ENCODE measurements around the gene ETV3L.

- no peak for TF ChIP-seq YY1 (IDR thresholded peaks at IDR 0.05; ENCODE audit: insufficient read depth, insufficient read length)
- no peak for TF ChIP-seq ZNF274 (IDR thresholded peaks at IDR 0.05; ENCODE audit: low read depth, low read length)
- no peak for TF ChIP-seq SUZ12 (IDR thresholded peaks at IDR 0.05; ENCODE audit: extremely low read depth, insufficient read depth, insufficient read length)
Observed at GRCh38 chr1:157119448-157119847, 19.8 kb upstream of the ETV3L start.

Measured in NT2/D1 (cell line).